H1 (cell line): ENCODE data around the gene NEDD4L. TPM values are rescaled to one million over a fixed set of nuclear protein-coding genes. Genes with fewer than 3 reads are reported as not detected.

Source experiments
- CTCF ChIA-PET: fragments of 300-600 bp; sonication (Branson Sonifier 250); formaldehyde crosslinking; loops from one replicate; lab custom pipeline; 2021; ENCODE audit not compliant: partially characterized antibody; lab: Charles Lee
- POLR2A ChIA-PET: fragments of 300-600 bp; sonication (Branson Sonifier 250); formaldehyde crosslinking; loops from one replicate; lab custom pipeline; 2021; ENCODE audit warnings: inconsistent platforms; ENCODE audit not compliant: partially characterized antibody; lab: Charles Lee
- DNase-seq, 2 experiments: peaks; one replicate each; pipeline versions ENCODE4 v3.0.0 to v3.0.0-alpha.2; 2010 to 2022; ENCODE audit warnings: low spot score in 2 of 2, low read depth in 1 of 2, mixed read lengths in 1 of 2
- FAIRE-seq: peaks from 2 replicates; lab custom pipeline; 2011; peaks lifted over from hg19 to GRCh38; lab: Jason Lieb, UNC
- H2AFZ ChIP-seq: 2 replicates; pipeline ENCODE4 v1.8.1; 2012; ENCODE audit warnings: low read length, inconsistent platforms
- H2AK5ac ChIP-seq: 2 replicates; pipeline ENCODE4 v1.6.1; 2013; ENCODE audit warnings: low read depth, low read length
- H2BK120ac ChIP-seq: replicated peaks from 2 replicates; pipeline ENCODE3; 2013; ENCODE audit warnings: low read depth, low read length, inconsistent platforms
- H2BK12ac ChIP-seq: 2 replicates; pipeline ENCODE4 v1.6.1; 2013; ENCODE audit warnings: low read depth, low read length
- H2BK15ac ChIP-seq: 2 replicates; pipeline ENCODE4 v1.6.1; 2013; ENCODE audit warnings: low read length
- H2BK20ac ChIP-seq: 2 replicates; pipeline ENCODE4 v1.6.1; 2013; ENCODE audit warnings: low read length
- H2BK5ac ChIP-seq: 2 replicates; pipeline ENCODE4 v1.6.1; 2013; ENCODE audit warnings: low read depth, low read length
- H3K14ac ChIP-seq: 2 replicates; pipeline ENCODE4 v1.6.1; 2013; ENCODE audit warnings: inconsistent platforms; ENCODE audit not compliant: insufficient read length
- H3K18ac ChIP-seq: 2 replicates; pipeline ENCODE4 v1.6.1; 2013; ENCODE audit warnings: low read length; ENCODE audit errors: extremely low read depth
- H3K23ac ChIP-seq: 2 replicates; pipeline ENCODE4 v1.6.1; 2013; ENCODE audit warnings: inconsistent platforms; ENCODE audit not compliant: insufficient read length
- H3K23me2 ChIP-seq: 2 replicates; pipeline ENCODE4 v1.6.1; 2013; ENCODE audit warnings: low read depth, low read length
- H3K27ac ChIP-seq: 2 replicates; pipeline ENCODE4 v1.6.1; 2011; ENCODE audit warnings: low read depth, low read length, inconsistent platforms
- H3K27me3 ChIP-seq, 4 experiments: replicated peaks in 1 of 4; 1 replicate in 1 of 4; 2 replicates in 3 of 4; pipeline versions ENCODE4 v1.6.1 to v1.8.1; 2011 to 2013; ENCODE audit warnings: low read length in 3 of 4, mild to moderate bottlenecking in 3 of 4, inconsistent platforms in 2 of 4, mixed read lengths in 2 of 4, moderate library complexity in 1 of 4; ENCODE audit not compliant: control insufficient read depth in 3 of 4, insufficient read depth in 3 of 4; ENCODE audit errors: extremely low read depth in 1 of 4
- H3K36me3 ChIP-seq, 4 experiments: 2 replicates each; pipeline versions ENCODE4 v1.6.1 to v1.8.1; 2011 to 2013; ENCODE audit warnings: mild to moderate bottlenecking in 4 of 4, low read length in 3 of 4, moderate library complexity in 2 of 4, control low read depth in 1 of 4, inconsistent platforms in 1 of 4; ENCODE audit not compliant: insufficient read depth in 4 of 4, control insufficient read depth in 2 of 4
- H3K4ac ChIP-seq: replicated peaks from 2 replicates; pipeline ENCODE3; 2013; ENCODE audit warnings: low read length, low read depth, mixed read lengths, inconsistent platforms; ENCODE audit not compliant: insufficient read length
- H3K4me1 ChIP-seq, 4 experiments: replicated peaks in 1 of 4; 1 replicate in 1 of 4; 2 replicates in 3 of 4; pipeline versions ENCODE4 v1.6.1 to v1.8.1; 2011 to 2013; ENCODE audit warnings: low read length in 3 of 4, inconsistent platforms in 2 of 4, mixed read lengths in 1 of 4; ENCODE audit not compliant: insufficient read depth in 4 of 4, control insufficient read depth in 3 of 4
- H3K4me2 ChIP-seq, 2 experiments: 2 replicates each; pipeline versions ENCODE4 v1.6.1 to v1.8.1; 2011 to 2013; ENCODE audit warnings: low read depth in 2 of 2, low read length in 2 of 2, control low read depth in 1 of 2, inconsistent platforms in 1 of 2, mild to moderate bottlenecking in 1 of 2; ENCODE audit not compliant: insufficient read depth in 1 of 2
- H3K4me3 ChIP-seq, 4 experiments: fragments of 200-600, 300-600 bp in 1 of 4; sonication (generic), shearing (Covaris generic), sonication (Bioruptor Twin) in 1 of 4; 2 replicates each; pipeline versions ENCODE4 v1.5.1 to v1.8.1; 2011 to 2016; ENCODE audit warnings: low read length in 4 of 4, low read depth in 3 of 4, control low read depth in 2 of 4, inconsistent platforms in 2 of 4, mild to moderate bottlenecking in 2 of 4, mixed read lengths in 1 of 4, moderate library complexity in 1 of 4; ENCODE audit not compliant: insufficient read depth in 2 of 4; ENCODE audit errors: extremely low read depth in 1 of 4
- H3K56ac ChIP-seq: replicated peaks from 2 replicates; pipeline ENCODE3; 2013; ENCODE audit warnings: low read depth, mild to moderate bottlenecking, mixed read lengths, low read length, inconsistent platforms; ENCODE audit not compliant: insufficient read length
- H3K79me1 ChIP-seq: 2 replicates; pipeline ENCODE4 v1.6.1; 2013; ENCODE audit warnings: low read depth, low read length, control low read depth
- H3K79me2 ChIP-seq, 2 experiments: 2 replicates each; pipeline versions ENCODE4 v1.6.1 to v1.8.1; 2012 to 2013; ENCODE audit warnings: low read length in 2 of 2, mild to moderate bottlenecking in 2 of 2, inconsistent platforms in 1 of 2; ENCODE audit not compliant: insufficient read depth in 2 of 2, control insufficient read depth in 1 of 2
- H3K9ac ChIP-seq, 4 experiments: replicated peaks in 1 of 4; 1 replicate in 1 of 4; 2 replicates in 3 of 4; pipeline versions ENCODE4 v1.6.1 to v1.8.1; 2011 to 2013; ENCODE audit warnings: low read depth in 3 of 4, low read length in 3 of 4, control low read depth in 2 of 4, mild to moderate bottlenecking in 2 of 4, moderate library complexity in 2 of 4, inconsistent platforms in 1 of 4; ENCODE audit errors: extremely low read depth in 1 of 4
- H3K9me3 ChIP-seq, 2 experiments: 2 replicates each; pipeline versions ENCODE4 v1.6.1 to v1.8.1; 2012 to 2013; ENCODE audit warnings: mild to moderate bottlenecking in 2 of 2, moderate library complexity in 2 of 2, control low read depth in 1 of 2, inconsistent platforms in 1 of 2, low read depth in 1 of 2, low read length in 1 of 2, mixed read lengths in 1 of 2; ENCODE audit not compliant: insufficient read depth in 2 of 2
- H4K20me1 ChIP-seq, 2 experiments: replicated peaks in 1 of 2; 2 replicates each; pipeline versions ENCODE3 to v1.8.1; 2011 to 2013; ENCODE audit warnings: inconsistent platforms in 2 of 2, low read length in 2 of 2, mild to moderate bottlenecking in 1 of 2; ENCODE audit not compliant: insufficient read depth in 2 of 2, control insufficient read depth in 1 of 2
- H4K5ac ChIP-seq: 2 replicates; pipeline ENCODE4 v1.6.1; 2013; ENCODE audit warnings: low read length, low read depth, mixed read lengths, inconsistent platforms; ENCODE audit not compliant: insufficient read length
- H4K8ac ChIP-seq: 2 replicates; pipeline ENCODE4 v1.8.0; 2013; ENCODE audit warnings: mild to moderate bottlenecking, moderate library complexity, low read length, inconsistent platforms; ENCODE audit not compliant: insufficient read depth; ENCODE audit errors: extremely low read depth
- H4K91ac ChIP-seq: replicated peaks from 2 replicates; pipeline ENCODE3; 2013; ENCODE audit warnings: low read length, mixed read lengths, inconsistent platforms; ENCODE audit not compliant: insufficient read length
- CHD1 ChIP-seq: IDR thresholded peaks from 2 replicates; pipeline ENCODE4 v1.6.1; 2012; ENCODE audit warnings: low read depth, low read length, improper control_type of control experiment
- JUN ChIP-seq: IDR thresholded peaks from 2 replicates; pipeline ENCODE4 v1.6.1; 2011; ENCODE audit warnings: low read depth, mild to moderate bottlenecking, improper control_type of control experiment, low read length
- KDM4A ChIP-seq: IDR thresholded peaks from one replicate; pipeline ENCODE4 v1.7.1; 2012; ENCODE audit warnings: low read depth, mild to moderate bottlenecking, moderate library complexity, low read length, inconsistent platforms; ENCODE audit not compliant: severe bottlenecking
- POLR2AphosphoS5 ChIP-seq: IDR thresholded peaks from 2 replicates; pipeline ENCODE4 v1.6.1; 2011; ENCODE audit warnings: low read depth, low read length
- RNF2 ChIP-seq: fragments of 200-900, 300-1000 bp; sonication (generic); IDR thresholded peaks from 2 replicates; pipeline ENCODE4 v1.7.1; 2016; ENCODE audit warnings: borderline replicate concordance, low read depth, mild to moderate bottlenecking, antibody characterized with exemption, low read length; ENCODE audit not compliant: poor library complexity, severe bottlenecking; ENCODE audit errors: missing control alignments
- SAP30 ChIP-seq: fragments of 300-600 bp; sonication (generic); IDR thresholded peaks from 2 replicates; pipeline ENCODE4 v1.7.1; 2012; ENCODE audit warnings: low read length, moderate library complexity, mild to moderate bottlenecking, inconsistent platforms; ENCODE audit not compliant: insufficient read depth, insufficient replicate concordance
- SIN3A ChIP-seq, 2 experiments: IDR thresholded peaks in 1 of 2; conservative IDR thresholded peaks in 1 of 2; 2 replicates each; pipeline ENCODE4 v1.6.1; 2011 to 2012; ENCODE audit warnings: low read length in 2 of 2, improper control_type of control experiment in 1 of 2, low read depth in 1 of 2, mild to moderate bottlenecking in 1 of 2
- SIX5 ChIP-seq: IDR thresholded peaks from 2 replicates; pipeline ENCODE4 v1.6.1; 2011; ENCODE audit warnings: mild to moderate bottlenecking, low read depth, low read length
- SRF ChIP-seq: IDR thresholded peaks from 2 replicates; pipeline ENCODE4 v1.6.1; 2011; ENCODE audit warnings: mild to moderate bottlenecking, low read depth, low read length, moderate library complexity
- TAF1 ChIP-seq: IDR thresholded peaks from 2 replicates; pipeline ENCODE4 v1.6.1; 2011; ENCODE audit warnings: mild to moderate bottlenecking, low read depth, low read length
- WGBS, 2 experiments: shearing (Covaris generic) in 1 of 2; methylation state at CpG; one replicate each; pipeline versions ENCODE4 v1.1.6 to v1.1.7; 2013 to 2015; ENCODE audit warnings: low lambda C conversion rate in 2 of 2, mixed read lengths in 2 of 2, inconsistent platforms in 1 of 2, low coverage in 1 of 2, missing lambda C conversion rate in 1 of 2; ENCODE audit not compliant: insufficient replicate concordance in 2 of 2, insufficient coverage in 1 of 2, insufficient read length in 1 of 2; ENCODE audit errors: extremely low coverage in 1 of 2, missing lambda C conversion rate in 1 of 2; 5-methylcytosine and 5-hydroxymethylcytosine counted together
- polyA plus RNA-seq, 7 experiments: library from polyadenylated mRNA; depleted of rRNA in 3 of 7; stranded (reverse) in 5 of 7; unstranded in 2 of 7; fragments of >200 nt in 5 of 7; fragments of 200-250 nt in 2 of 7; gene quantifications; 1 replicate in 5 of 7; 2 replicates in 1 of 7; 4 replicates in 1 of 7; pipeline versions ENCODE4 v1.2.1 to v1.2.3, GENCODE V29; 2011 to 2013; ENCODE audit warnings: missing spikeins in 2 of 7, mixed read lengths in 2 of 7
- total RNA-seq: library from RNA; stranded (reverse); fragmentation: NEBNext Ultra II Directional; extraction: Animal tissue kit (Norgen Biotek cat#: 25700); gene quantifications from 2 replicates; pipeline ENCODE4 v1.2.1, GENCODE V29; 2021
- TF ChIP-seq, protein P1 (sequence below): IDR thresholded peaks from 2 replicates; pipeline ENCODE4 v1.6.1; 2011; ENCODE audit warnings: low read length, improper control_type of control experiment

The NEDD4L gene
- total and polyA plus RNA-seq, 2 of the 8 experiments (the other 6 are each of a cell fraction or from before 2014, with no cell fraction given), result 37.3 to 69.8 TPM

DNA sequence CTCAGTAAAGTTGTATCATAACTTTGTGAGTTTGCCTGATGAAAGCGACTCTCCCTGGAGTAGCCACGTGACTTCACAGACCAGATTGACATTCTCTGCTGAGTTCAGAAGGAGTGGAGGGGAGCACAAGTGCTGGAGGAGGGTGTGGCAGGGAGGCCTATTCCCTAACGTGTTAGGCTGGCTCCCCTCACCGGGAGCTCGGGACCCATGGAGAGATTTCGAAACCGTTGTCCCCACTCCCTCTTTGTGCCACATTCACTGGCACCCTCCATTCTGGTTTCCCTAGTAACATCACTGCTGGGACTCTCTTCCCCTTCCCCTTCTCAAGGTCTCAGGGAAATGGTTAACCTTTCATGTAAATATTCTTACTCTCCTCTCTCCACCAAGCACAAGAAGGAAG lies 304.9 kb downstream of the NEDD4L start:
- H3K79me2 ChIP-seq, result no peaks in the 10 kb centered on the region; a peak in 2 of 4 replicates
- no peaks in the 10 kb centered on the region for H3K79me1 ChIP-seq
- H3K23me2 ChIP-seq, result no peaks in the 10 kb centered on the region
- H3K27me3 ChIP-seq, result no peaks in the 10 kb centered on the region
- H3K9me3 ChIP-seq, result no peaks in the 10 kb centered on the region
- no peak overlapping the region for H3K23ac ChIP-seq
- POLR2A ChIA-PET, result no interaction called here
- H3K4ac ChIP-seq, result no peak overlapping the region
- no peak overlapping the region for H3K4me2 ChIP-seq
- no peak overlapping the region for H3K27ac ChIP-seq
- H3K4me3 ChIP-seq, result no peak overlapping the region
- no peak overlapping the region; the same call in 1 of the 2 replicates for H3K18ac ChIP-seq
- no peak for DNase-seq
- no peak overlapping the region for H2BK12ac ChIP-seq
- no peak overlapping the region for H4K5ac ChIP-seq
- no peak overlapping the region for H2BK20ac ChIP-seq
- no peak overlapping the region for H2BK15ac ChIP-seq
- H4K20me1 ChIP-seq, result no peaks in the 10 kb centered on the region
- no peak overlapping the region for H2BK120ac ChIP-seq
- CTCF ChIA-PET, result interaction anchor here (0.7 to 3.8 kb wide), 3 partner anchors 10 to 44 kb away, joined by 3 to 11 read pairs (median 6); no protein-coding TSS in a partner anchor
- H3K36me3 ChIP-seq, result peaks cover 0 to 18% (median 5%) of the 10 kb centered on the region in 4 experiments; a peak in 5 of 8 replicates
- no peak overlapping the region for H4K8ac ChIP-seq
- H2BK5ac ChIP-seq, result no peak overlapping the region
- no peak overlapping the region for H2AFZ ChIP-seq
- H3K4me1 ChIP-seq, result peaks cover 10 to 26% (median 16%) of the 10 kb centered on the region in 4 experiments; a peak in 6 of 7 replicates
- H3K14ac ChIP-seq, result no peak overlapping the region
- no peak for FAIRE-seq
- TF ChIP-seq SIN3A (conservative IDR thresholded peaks at IDR 0.05 in 1 of 2, IDR thresholded peaks at IDR 0.05 in 1 of 2; ENCODE audit: low read depth in 1 of 2, low read length in 2 of 2) (no peak), KDM4A (no peak), SRF (no peak), RNF2 (no peak), POLR2AphosphoS5 (no peak), SAP30 (no peak), CHD1 (no peak), SIX5 (no peak), TAF1 (no peak), JUN (no peak)
- TF ChIP-seq, protein P1, sequence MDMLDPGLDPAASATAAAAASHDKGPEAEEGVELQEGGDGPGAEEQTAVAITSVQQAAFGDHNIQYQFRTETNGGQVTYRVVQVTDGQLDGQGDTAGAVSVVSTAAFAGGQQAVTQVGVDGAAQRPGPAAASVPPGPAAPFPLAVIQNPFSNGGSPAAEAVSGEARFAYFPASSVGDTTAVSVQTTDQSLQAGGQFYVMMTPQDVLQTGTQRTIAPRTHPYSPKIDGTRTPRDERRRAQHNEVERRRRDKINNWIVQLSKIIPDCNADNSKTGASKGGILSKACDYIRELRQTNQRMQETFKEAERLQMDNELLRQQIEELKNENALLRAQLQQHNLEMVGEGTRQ, result no peak
- TF ChIP-seq, all 59 proteins: peak for 0
- no peak overlapping the region for H3K9ac ChIP-seq
- 76% methylated on average over 7 of the region's 7 CpGs; no CpG with 5 or more reads in 1 of the 2 experiments for WGBS, 2 experiments
- H3K56ac ChIP-seq, result no peak overlapping the region
- no peak overlapping the region for H2AK5ac ChIP-seq
- H4K91ac ChIP-seq, result peak overlapping the region; percentile 17
